ENCODE results near the gene KCNA10.

KCNA10 gene

GRCh38 chr1:110477041-110477440 is 41.9 kb downstream of the KCNA10 start:
- ChIA-PET CTCF (interaction anchor here (1.7 kb wide), 1 partner anchor 19 kb away, joined by 10 read pairs; no protein-coding TSS in a partner anchor), POLR2A (no interaction called here)
- TF ChIP-seq CTBP1 (IDR thresholded peaks at IDR 0.05; ENCODE audit: borderline replicate concordance) (no peak), FOXM1 (IDR thresholded peaks at IDR 0.05; ENCODE audit: borderline replicate concordance) (no peak), BHLHE40 (IDR thresholded peaks at IDR 0.05; ENCODE audit: borderline replicate concordance) (no peak), ARNT (IDR thresholded peaks at IDR 0.05) (no peak), ZNF384 (IDR thresholded peaks at IDR 0.05) (no peak)
- no peak for DNase-seq (ENCODE audit: extremely low spot score)

GRCh38 chr1:110476028-110476765 is 42.8 kb downstream of the KCNA10 start:
- ChIA-PET POLR2A (no interaction called here), CTCF (no interaction called here)
- TF ChIP-seq FOXM1 (IDR thresholded peaks at IDR 0.05; ENCODE audit: borderline replicate concordance) (no peak), FOXK2 (IDR thresholded peaks at IDR 0.05) (no peak), NFRKB (IDR thresholded peaks at IDR 0.05) (no peak), CTBP1 (IDR thresholded peaks at IDR 0.05; ENCODE audit: borderline replicate concordance) (no peak), HDGF (IDR thresholded peaks at IDR 0.05; ENCODE audit: borderline replicate concordance) (no peak), L3MBTL2 (conservative IDR thresholded peaks at IDR 0.05) (no peak), TARDBP (IDR thresholded peaks at IDR 0.05) (no peak), SP1 (IDR thresholded peaks at IDR 0.05) (no peak), BHLHE40 (IDR thresholded peaks at IDR 0.05; ENCODE audit: borderline replicate concordance) (no peak), ZNF384 (IDR thresholded peaks at IDR 0.05) (no peak), ARNT (IDR thresholded peaks at IDR 0.05) (no peak)
- DNase-seq (ENCODE audit: extremely low spot score): no peak

- ChIA-PET CTCF (no interaction called here), POLR2A (no interaction called here)
- TF ChIP-seq FOXK2 (IDR thresholded peaks at IDR 0.05) (no peak), ZNF384 (IDR thresholded peaks at IDR 0.05) (no peak), NFRKB (IDR thresholded peaks at IDR 0.05) (no peak), FOXA1 (IDR thresholded peaks at IDR 0.05) (no peak), SP1 (IDR thresholded peaks at IDR 0.05) (no peak), LEF1 (IDR thresholded peaks at IDR 0.05; ENCODE audit: borderline replicate concordance) (no peak), PKNOX1 (IDR thresholded peaks at IDR 0.05) (no peak), L3MBTL2 (conservative IDR thresholded peaks at IDR 0.05) (no peak), HDGF (IDR thresholded peaks at IDR 0.05; ENCODE audit: borderline replicate concordance) (no peak), BHLHE40 (IDR thresholded peaks at IDR 0.05; ENCODE audit: borderline replicate concordance) (no peak), FOXM1 (IDR thresholded peaks at IDR 0.05; ENCODE audit: borderline replicate concordance) (no peak), TARDBP (IDR thresholded peaks at IDR 0.05) (no peak), ELF4 (IDR thresholded peaks at IDR 0.05) (no peak), CTBP1 (IDR thresholded peaks at IDR 0.05; ENCODE audit: borderline replicate concordance) (no peak), ARNT (IDR thresholded peaks at IDR 0.05) (no peak)
- peak; percentile 49 for DNase-seq (ENCODE audit: extremely low spot score)
These were observed 43.5 kb downstream of the KCNA10 start for GRCh38 chr1:110475362-110476027.

GRCh38 chr1:110474444-110474843 is 44.5 kb downstream of the KCNA10 start:
- ChIA-PET POLR2A (no interaction called here), CTCF (interaction anchor here (0.6 kb wide), 1 partner anchor 12 kb away, joined by 4 read pairs; no protein-coding TSS in a partner anchor)

GRCh38 chr1:110472546-110472945 is 46.4 kb downstream of the KCNA10 start:
- CTCF ChIA-PET: interaction anchor here (0.6 to 1.5 kb wide), 2 partner anchors 23 to 284 kb away, joined by 3 read pairs; no protein-coding TSS in a partner anchor
- POLR2A ChIA-PET: no interaction called here
- no peak for TF ChIP-seq FOXK2 (IDR thresholded peaks at IDR 0.05)
- DNase-seq (ENCODE audit: extremely low spot score): no peak

More at GRCh38 chr1:110474444-110474843, 44.5 kb downstream of the KCNA10 start:
- TF ChIP-seq ARNT (IDR thresholded peaks at IDR 0.05) (no peak), LEF1 (IDR thresholded peaks at IDR 0.05; ENCODE audit: borderline replicate concordance) (no peak), CTBP1 (IDR thresholded peaks at IDR 0.05; ENCODE audit: borderline replicate concordance) (no peak), SP1 (IDR thresholded peaks at IDR 0.05) (no peak)
- no peak for DNase-seq (ENCODE audit: extremely low spot score)

- ChIA-PET CTCF (no interaction called here), POLR2A (no interaction called here)
- no peak for DNase-seq (ENCODE audit: extremely low spot score)
- TF ChIP-seq BHLHE40 (IDR thresholded peaks at IDR 0.05; ENCODE audit: borderline replicate concordance) (no peak), ZNF384 (IDR thresholded peaks at IDR 0.05) (no peak), HDGF (IDR thresholded peaks at IDR 0.05; ENCODE audit: borderline replicate concordance) (no peak), PKNOX1 (IDR thresholded peaks at IDR 0.05) (no peak)
These were observed 47.8 kb downstream of the KCNA10 start for GRCh38 chr1:110471131-110471530.
